SK-N-SH treated with all-trans-retinoic acid at 6 μM for 48 hours (cell line): ENCODE results near the gene MLYCD.

Source experiments
- ARNTL ChIP-seq: fragments of 450-650 bp; formaldehyde crosslinking; IDR thresholded peaks from 2 replicates; pipeline ENCODE4 v1.5.0; 2020; ENCODE audit warnings: low read depth, mild to moderate bottlenecking, moderate library complexity, borderline replicate concordance
- CSDC2 ChIP-seq: fragments of 250-450 bp; sonication (Bioruptor Pico); IDR thresholded peaks from 2 replicates; pipeline ENCODE4 v1.5.0; 2020; ENCODE audit warnings: mild to moderate bottlenecking, moderate library complexity
- PPARA ChIP-seq: fragments of 250-450 bp; sonication (Bioruptor Pico); IDR thresholded peaks from 2 replicates; pipeline ENCODE4 v1.5.0; 2020; ENCODE audit warnings: mild to moderate bottlenecking, borderline replicate concordance
- TCF4 ChIP-seq: fragments of 250-450 bp; sonication (Bioruptor Pico); IDR thresholded peaks from 2 replicates; pipeline ENCODE4 v1.8.0; 2021; ENCODE audit warnings: mild to moderate bottlenecking, moderate library complexity, borderline replicate concordance
- ZFP30 ChIP-seq: fragments of 450-650 bp; formaldehyde crosslinking; IDR thresholded peaks from 2 replicates; pipeline ENCODE4 v1.5.0; 2022; ENCODE audit warnings: mild to moderate bottlenecking, moderate library complexity
- ZNF70 ChIP-seq: fragments of 450-650 bp; formaldehyde crosslinking; IDR thresholded peaks from 2 replicates; pipeline ENCODE4 v1.5.0; 2020; ENCODE audit warnings: mild to moderate bottlenecking, moderate library complexity
- TF ChIP-seq, protein P1 (sequence below): fragments of 250-450 bp; sonication (Bioruptor Pico); IDR thresholded peaks from 2 replicates; pipeline ENCODE4 v1.8.0; 2020; ENCODE audit warnings: mild to moderate bottlenecking, moderate library complexity, borderline replicate concordance

DNA sequence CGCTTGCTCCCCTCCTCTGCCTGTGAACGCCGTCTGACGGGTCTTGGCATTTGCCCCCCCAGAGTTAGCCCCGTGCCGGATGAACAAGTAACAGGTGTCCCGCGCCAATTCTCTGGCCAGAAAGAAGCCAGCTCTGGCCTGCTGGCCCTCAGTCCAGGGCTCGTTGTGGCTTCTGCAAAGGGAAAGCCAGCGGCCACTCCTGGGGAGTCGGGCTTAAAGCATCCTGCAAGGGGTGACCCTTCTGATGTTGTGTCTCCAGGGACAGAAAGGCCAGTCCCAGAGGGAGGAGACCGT is 35.7 kb downstream of the MLYCD start:
- TF ChIP-seq ARNTL (CRISPR knock-in tag) (no peak), ZFP30 (no peak), PPARA (CRISPR knock-in tag) (no peak), CSDC2 (CRISPR knock-in tag) (no peak), ZNF70 (no peak), TCF4 (CRISPR knock-in tag) (no peak)
- TF ChIP-seq, protein P1, sequence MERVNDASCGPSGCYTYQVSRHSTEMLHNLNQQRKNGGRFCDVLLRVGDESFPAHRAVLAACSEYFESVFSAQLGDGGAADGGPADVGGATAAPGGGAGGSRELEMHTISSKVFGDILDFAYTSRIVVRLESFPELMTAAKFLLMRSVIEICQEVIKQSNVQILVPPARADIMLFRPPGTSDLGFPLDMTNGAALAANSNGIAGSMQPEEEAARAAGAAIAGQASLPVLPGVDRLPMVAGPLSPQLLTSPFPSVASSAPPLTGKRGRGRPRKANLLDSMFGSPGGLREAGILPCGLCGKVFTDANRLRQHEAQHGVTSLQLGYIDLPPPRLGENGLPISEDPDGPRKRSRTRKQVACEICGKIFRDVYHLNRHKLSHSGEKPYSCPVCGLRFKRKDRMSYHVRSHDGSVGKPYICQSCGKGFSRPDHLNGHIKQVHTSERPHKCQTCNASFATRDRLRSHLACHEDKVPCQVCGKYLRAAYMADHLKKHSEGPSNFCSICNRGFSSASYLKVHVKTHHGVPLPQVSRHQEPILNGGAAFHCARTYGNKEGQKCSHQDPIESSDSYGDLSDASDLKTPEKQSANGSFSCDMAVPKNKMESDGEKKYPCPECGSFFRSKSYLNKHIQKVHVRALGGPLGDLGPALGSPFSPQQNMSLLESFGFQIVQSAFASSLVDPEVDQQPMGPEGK, result no peak
